Adrenal gland (tissue), 12 donors: ENCODE data around the gene CAMKMT. TPM values are rescaled to one million over a fixed set of nuclear protein-coding genes. Genes with fewer than 3 reads are reported as not detected.

Source experiments
- DNase-seq, 7 donors: peaks; one replicate each; pipeline ENCODE4 v3.0.0-alpha.2; 2019 to 2020
- H3K27ac ChIP-seq, 5 donors: fragments of 200-600 bp; sonication (generic) in 4 of 5; 1 replicate in 3 of 5; 2 replicates in 2 of 5; pipeline versions ENCODE4 v1.5.1 to v1.8.0; 2016 to 2020; ENCODE audit warnings: mild to moderate bottlenecking in 1 of 5
- H3K27me3 ChIP-seq: fragments of 200-600 bp; 2 replicates; pipeline ENCODE4 v1.8.0; 2021
- H3K36me3 ChIP-seq, 2 donors: fragments of 200-600 bp; replicated peaks in 1 of 2; 1 replicate in 1 of 2; 2 replicates in 1 of 2; pipeline versions ENCODE4 v1.5.1 to v1.8.0; 2018 to 2022
- H3K4me1 ChIP-seq, 2 donors: fragments of 200-600 bp; replicated peaks in 1 of 2; 1 replicate in 1 of 2; 2 replicates in 1 of 2; pipeline versions ENCODE4 v1.5.1 to v1.8.0; 2018 to 2021
- H3K4me3 ChIP-seq, 4 donors: fragments of 200-600 bp; sonication (generic) in 3 of 4; one replicate each; pipeline ENCODE4 v1.5.1; 2016 to 2018
- H3K9me3 ChIP-seq, 3 donors: fragments of 200-600 bp; sonication (generic) in 1 of 3; replicated peaks in 1 of 3; 1 replicate in 2 of 3; 2 replicates in 1 of 3; pipeline versions ENCODE4 v1.5.1 to v1.8.0; 2016 to 2021
- CTCF ChIP-seq, 6 experiments: fragments of 450-650 bp in 4 of 6; fragments of 200-600 bp in 2 of 6; sonication (generic) in 1 of 6; IDR thresholded peaks; 1 replicate in 5 of 6; 2 replicates in 1 of 6; pipeline versions ENCODE4 v1.5.1 to v1.8.0; 2016 to 2021; ENCODE audit warnings: antibody characterized with exemption in 6 of 6, mild to moderate bottlenecking in 2 of 6, moderate library complexity in 1 of 6
- POLR2A ChIP-seq, 2 donors: fragments of 450-650 bp; IDR thresholded peaks; one replicate each; pipeline ENCODE4 v1.6.1; 2017; ENCODE audit warnings: antibody characterized with exemption in 2 of 2, mild to moderate bottlenecking in 2 of 2, moderate library complexity in 1 of 2
- WGBS, 4 donors: extraction: QIAGEN DNeasy Blood & Tissue Kit in 2 of 4; methylation state at CpG; one replicate each; pipeline versions ENCODE4 v1.1.5 to v1.1.7; 2013 to 2017; 5-methylcytosine and 5-hydroxymethylcytosine counted together
- intact Hi-C, 2 donors: fragments of 100-400 bp; cut with DNase I; formaldehyde crosslinking; loops; one replicate each; pipeline versions ENCODE4 v1.14.1 to v1.15.0; 2022 to 2023
- polyA plus RNA-seq, 3 donors: library from polyadenylated mRNA; stranded (reverse); fragments of 200-250 nt in 2 of 3; fragments of 350-450 nt in 1 of 3; fragmentation: Illumina TruSeq in 1 of 3; extraction: RNeasy Lipid Tissue Mini Kit (QIAGEN cat#74804) in 1 of 3; gene quantifications; one replicate each; pipeline ENCODE4 v1.2.3, GENCODE V29; 2013 to 2014
- total RNA-seq, 9 donors: library from RNA; depleted of rRNA in 4 of 9; stranded (reverse); fragments of >200 nt in 4 of 9; fragments of 120-200 nt in 1 of 9; fragmentation: NEBNext Ultra II Directional in 1 of 9; extraction: Animal tissue kit (Norgen Biotek cat#: 25700) in 1 of 9; gene quantifications; one replicate each; pipeline versions ENCODE4 v1.1.0 to v1.2.4, GENCODE V29; 2013 to 2023
- donor health status: healthy with polysubstance abuse.
- donor health status: Bipolar disorder and iron deficiency.
- donor health status: DM: yes; HTN: yes; CAD: no.
- donor health status: DM: no; HTN: no; CAD: no.
- donor health status: DM: no; HTN: no; CAD: no.
- donor health status: DM: yes; HTN: yes; CAD: no.

CAMKMT gene
- total and polyA plus RNA-seq, 12 donors: 2.6 to 14.0 (median 8.6) TPM

GRCh38 chr2:44674473-44675284, 312.9 kb downstream of the CAMKMT start:
- 55 to 65% (median 58%) methylated on average over 4 of the region's 4 CpGs for WGBS, 4 donors
- Histone ChIP-seq H3K9me3 (no peaks in the 10 kb centered on the region), H3K4me3 (no peak overlapping the region), H3K27ac (no peak overlapping the region), H3K36me3 (no peaks in the 10 kb centered on the region), H3K27me3 (no peaks in the 10 kb centered on the region), H3K4me1 (no peaks in the 10 kb centered on the region)
- intact Hi-C loops: no loop called here
- no peak for DNase-seq
- TF ChIP-seq CTCF (IDR thresholded peaks at IDR 0.05) (no peak), POLR2A (IDR thresholded peaks at IDR 0.05) (no peak)

DNA sequence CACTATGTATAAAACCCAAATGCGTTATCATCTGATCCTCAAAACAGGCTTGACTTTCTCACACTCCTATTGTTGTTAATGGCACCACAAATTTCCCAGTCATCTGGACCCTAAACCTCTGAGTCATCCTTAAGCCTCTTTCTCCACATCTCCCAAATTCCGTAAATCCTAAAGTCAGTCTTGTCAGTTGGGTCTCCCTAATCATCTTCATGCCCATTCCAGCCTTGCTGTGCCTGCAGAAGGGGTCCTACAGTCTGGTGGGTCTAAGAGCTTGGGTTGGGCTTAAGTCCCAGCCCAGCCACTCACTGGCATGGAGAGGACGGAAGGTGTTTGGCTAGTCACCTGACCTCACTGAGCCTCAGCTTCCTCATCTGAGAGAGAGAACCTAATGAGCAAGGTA, 314.6 kb downstream of the CAMKMT start:
- DNase-seq: no peak
- intact Hi-C loops: no loop called here
- H3K9me3 ChIP-seq: no peaks in the 10 kb centered on the region
- no peaks in the 10 kb centered on the region for H3K27me3 ChIP-seq
- H3K4me3 ChIP-seq: no peak overlapping the region
- TF ChIP-seq POLR2A (IDR thresholded peaks at IDR 0.05) (no peak), CTCF (IDR thresholded peaks at IDR 0.05) (no peak)
- WGBS, 4 donors: 90 to 98% (median 94%) methylated on average over 3 of the region's 3 CpGs
- no peaks in the 10 kb centered on the region for H3K36me3 ChIP-seq
- H3K27ac ChIP-seq: no peak overlapping the region
- H3K4me1 ChIP-seq: no peaks in the 10 kb centered on the region

- DNase-seq: no peak
- H3K27ac ChIP-seq: no peak overlapping the region
- no peaks in the 10 kb centered on the region for H3K27me3 ChIP-seq
- TF ChIP-seq POLR2A (IDR thresholded peaks at IDR 0.05): no peak
- TF ChIP-seq CTCF (IDR thresholded peaks at IDR 0.05): no peak
- H3K4me3 ChIP-seq: no peak overlapping the region
- H3K36me3 ChIP-seq: no peaks in the 10 kb centered on the region
- no peaks in the 10 kb centered on the region for H3K9me3 ChIP-seq
- intact Hi-C loops: no loop called here
- no peaks in the 10 kb centered on the region for H3K4me1 ChIP-seq
- WGBS, 4 donors: 89 to 92% (median 91%) methylated on average over 4 of the region's 4 CpGs
These were observed 317.8 kb downstream of the CAMKMT start for GRCh38 chr2:44679584-44679983.

- H3K4me3 ChIP-seq: no peak overlapping the region
- no peaks in the 10 kb centered on the region for H3K27me3 ChIP-seq
- H3K27ac ChIP-seq: no peak overlapping the region
- intact Hi-C loops: no loop called here
- 84 to 91% (median 88%) methylated on average over 4 of the region's 4 CpGs for WGBS, 4 donors
- no peaks in the 10 kb centered on the region for H3K9me3 ChIP-seq
- no peaks in the 10 kb centered on the region for H3K36me3 ChIP-seq
- no peak for TF ChIP-seq POLR2A (IDR thresholded peaks at IDR 0.05)
- no peak for TF ChIP-seq CTCF (IDR thresholded peaks at IDR 0.05)
- H3K4me1 ChIP-seq: no peaks in the 10 kb centered on the region
- no peak for DNase-seq
These were observed 318.2 kb downstream of the CAMKMT start for GRCh38 chr2:44679990-44680389.
